ENCODE results near the gene NANOS1. TPM values are rescaled to one million over a fixed set of nuclear protein-coding genes. Genes with fewer than 3 reads are reported as not detected.

The NANOS1 gene
- total RNA-seq, 5 donors from 2014 or later (not counting 1 experiment from before 2014, with no cell fraction given), result 0.08 to 0.60 (median 0.38) TPM

- H3K9me3 ChIP-seq, result no peaks in the 10 kb centered on the region
- POLR2A ChIA-PET, result no interaction called here
- CTCF ChIA-PET, result no interaction called here
- H3K36me3 ChIP-seq (ENCODE audit: control insufficient read depth in 2 of 2, extremely low read depth in 1 of 2, insufficient read depth in 1 of 2, low read length in 1 of 2), result peaks cover 7 to 81% of the 10 kb centered on the region in 2 donors
- peaks cover 72% of the 10 kb centered on the region for H3K36me3 Mint-ChIP-seq
- no peaks in the 10 kb centered on the region for H3K4me1 ChIP-seq (ENCODE audit: control insufficient read depth in 1 of 2, extremely low read depth in 1 of 2, insufficient read depth in 2 of 2, low read length in 2 of 2)
- H3K27ac Mint-ChIP-seq, result no peak overlapping the region
- no peaks in the 10 kb centered on the region for H3K27me3 Mint-ChIP-seq
- no peaks in the 10 kb centered on the region for H3K9me3 Mint-ChIP-seq
- H3K4me3 ChIP-seq (ENCODE audit: control insufficient read depth in 1 of 2, extremely low read depth in 1 of 2, low read length in 1 of 2), result no peak overlapping the region
- 100% methylated on average over 2 of the region's 5 CpGs for WGBS (ENCODE audit: insufficient coverage)
- DNase-seq (no peak), ATAC-seq (replicated peaks in 1 of 4) (no peak)
- H3K27ac ChIP-seq (ENCODE audit: low read length), result no peak overlapping the region
- H3K27me3 ChIP-seq (replicated peaks in 1 of 2; ENCODE audit: control insufficient read depth in 2 of 2, extremely low read depth in 1 of 2, insufficient read depth in 2 of 2, low read length in 1 of 2), result no peaks in the 10 kb centered on the region
- H3K4me3 Mint-ChIP-seq, result no peak overlapping the region
- H3K4me1 Mint-ChIP-seq, result peaks cover 12 to 38% (median 25%) of the 10 kb centered on the region in 3 donors
Measured at GRCh38 chr10:119049361-119049760, 19.8 kb downstream of the NANOS1 start.

- WGBS (ENCODE audit: insufficient coverage), result 96% methylated on average over 6 of the region's 14 CpGs
- CTCF ChIA-PET, result no interaction called here
- Histone ChIP-seq H3K27ac (ENCODE audit: low read length) (no peak overlapping the region), H3K27me3 (replicated peaks in 1 of 2; ENCODE audit: control insufficient read depth in 2 of 2, extremely low read depth in 1 of 2, insufficient read depth in 2 of 2, low read length in 1 of 2) (no peaks in the 10 kb centered on the region), H3K4me1 (ENCODE audit: control insufficient read depth in 1 of 2, extremely low read depth in 1 of 2, insufficient read depth in 2 of 2, low read length in 2 of 2) (no peaks in the 10 kb centered on the region), H3K36me3 (ENCODE audit: control insufficient read depth in 2 of 2, extremely low read depth in 1 of 2, insufficient read depth in 1 of 2, low read length in 1 of 2) (peaks cover 5 to 81% of the 10 kb centered on the region in 2 donors), H3K4me3 (ENCODE audit: control insufficient read depth in 1 of 2, extremely low read depth in 1 of 2, low read length in 1 of 2) (no peak overlapping the region), H3K9me3 (no peaks in the 10 kb centered on the region)
- peaks cover 12 to 38% (median 25%) of the 10 kb centered on the region in 3 donors for H3K4me1 Mint-ChIP-seq
- H3K36me3 Mint-ChIP-seq, result peaks cover 72% of the 10 kb centered on the region
- DNase-seq (no peak), ATAC-seq (replicated peaks in 1 of 4) (no peak)
- POLR2A ChIA-PET, result no interaction called here
- H3K27ac Mint-ChIP-seq, result no peak overlapping the region
- H3K27me3 Mint-ChIP-seq, result no peaks in the 10 kb centered on the region
- H3K9me3 Mint-ChIP-seq, result no peaks in the 10 kb centered on the region
- no peak overlapping the region for H3K4me3 Mint-ChIP-seq
Measured at GRCh38 chr10:119049777-119050176, 20.3 kb downstream of the NANOS1 start.

GRCh38 chr10:119051775-119052174, 22.3 kb downstream of the NANOS1 start:
- no peak overlapping the region for H3K4me3 ChIP-seq (ENCODE audit: control insufficient read depth in 1 of 2, extremely low read depth in 1 of 2, low read length in 1 of 2)
- WGBS (ENCODE audit: insufficient coverage), result 100% methylated on average over 1 of the region's 3 CpGs
- DNase-seq, result no peak
- H3K36me3 ChIP-seq (ENCODE audit: control insufficient read depth in 2 of 2, extremely low read depth in 1 of 2, insufficient read depth in 1 of 2, low read length in 1 of 2), result peaks cover 5 to 83% of the 10 kb centered on the region in 2 donors
- ChIA-PET POLR2A (no interaction called here), CTCF (interaction anchor here in 1 of 2 donors (1.2 kb wide), 1 partner anchor 7 kb away, joined by 4 read pairs; no protein-coding TSS in a partner anchor)
- H3K36me3 Mint-ChIP-seq, result peaks cover 66% of the 10 kb centered on the region
- no peaks in the 10 kb centered on the region for H3K27me3 ChIP-seq (replicated peaks in 1 of 2; ENCODE audit: control insufficient read depth in 2 of 2, extremely low read depth in 1 of 2, insufficient read depth in 2 of 2, low read length in 1 of 2)
- H3K27ac ChIP-seq (ENCODE audit: low read length), result no peak overlapping the region
- no peak overlapping the region for H3K27ac Mint-ChIP-seq
- H3K4me1 ChIP-seq (ENCODE audit: control insufficient read depth in 1 of 2, extremely low read depth in 1 of 2, insufficient read depth in 2 of 2, low read length in 2 of 2), result no peaks in the 10 kb centered on the region
- H3K4me1 Mint-ChIP-seq, result peaks cover 11 to 25% (median 21%) of the 10 kb centered on the region in 3 donors
- H3K9me3 Mint-ChIP-seq, result no peaks in the 10 kb centered on the region
- no peak overlapping the region for H3K4me3 Mint-ChIP-seq
- no peak for ATAC-seq (replicated peaks in 1 of 4)
- H3K9me3 ChIP-seq, result no peaks in the 10 kb centered on the region
- no peaks in the 10 kb centered on the region for H3K27me3 Mint-ChIP-seq

GRCh38 chr10:119055472-119055871, 26.0 kb downstream of the NANOS1 start:
- no CpG with 5 or more reads among the region's 1 CpG for WGBS (ENCODE audit: insufficient coverage)
- H3K27ac ChIP-seq (ENCODE audit: low read length), result no peak overlapping the region
- H3K9me3 Mint-ChIP-seq, result no peaks in the 10 kb centered on the region
- no peak overlapping the region for H3K4me3 ChIP-seq (ENCODE audit: control insufficient read depth in 1 of 2, extremely low read depth in 1 of 2, low read length in 1 of 2)
- H3K4me3 Mint-ChIP-seq, result no peak overlapping the region
- CTCF ChIA-PET, result no interaction called here
- peaks cover 5 to 95% of the 10 kb centered on the region in 2 donors for H3K36me3 ChIP-seq (ENCODE audit: control insufficient read depth in 2 of 2, extremely low read depth in 1 of 2, insufficient read depth in 1 of 2, low read length in 1 of 2)
- no peaks in the 10 kb centered on the region for H3K4me1 ChIP-seq (ENCODE audit: control insufficient read depth in 1 of 2, extremely low read depth in 1 of 2, insufficient read depth in 2 of 2, low read length in 2 of 2)
- POLR2A ChIA-PET, result no interaction called here
- peaks cover 68% of the 10 kb centered on the region for H3K36me3 Mint-ChIP-seq
- no peaks in the 10 kb centered on the region for H3K9me3 ChIP-seq
- H3K27me3 ChIP-seq (replicated peaks in 1 of 2; ENCODE audit: control insufficient read depth in 2 of 2, extremely low read depth in 1 of 2, insufficient read depth in 2 of 2, low read length in 1 of 2), result no peaks in the 10 kb centered on the region
- H3K4me1 Mint-ChIP-seq, result peaks cover 6 to 20% (median 8%) of the 10 kb centered on the region in 3 donors
- DNase-seq (no peak), ATAC-seq (replicated peaks in 1 of 4) (no peak)
- H3K27ac Mint-ChIP-seq, result no peak overlapping the region
- no peaks in the 10 kb centered on the region for H3K27me3 Mint-ChIP-seq

GRCh38 chr10:119058010-119058409, 28.5 kb downstream of the NANOS1 start:
- CTCF ChIA-PET, result no interaction called here
- Mint-ChIP-seq H3K36me3 (peaks cover 62% of the 10 kb centered on the region), H3K4me3 (peak overlapping the region in 1 of 3 donors; percentile 20)

GRCh38 chr10:119059557-119059956, 30.0 kb downstream of the NANOS1 start:
- H3K27ac ChIP-seq (ENCODE audit: low read length), result no peak overlapping the region
- no peaks in the 10 kb centered on the region for H3K9me3 ChIP-seq
- Mint-ChIP-seq H3K4me3 (no peak overlapping the region), H3K36me3 (peaks cover 66% of the 10 kb centered on the region), H3K4me1 (peaks cover 16 to 25% (median 25%) of the 10 kb centered on the region in 3 donors), H3K27me3 (no peaks in the 10 kb centered on the region), H3K9me3 (no peaks in the 10 kb centered on the region), H3K27ac (no peak overlapping the region)
- DNase-seq, result no peak
- no peaks in the 10 kb centered on the region for H3K4me1 ChIP-seq (ENCODE audit: control insufficient read depth in 1 of 2, extremely low read depth in 1 of 2, insufficient read depth in 2 of 2, low read length in 2 of 2)
- H3K4me3 ChIP-seq (ENCODE audit: control insufficient read depth in 1 of 2, extremely low read depth in 1 of 2, low read length in 1 of 2), result no peak overlapping the region
- 93% methylated on average over 3 of the region's 4 CpGs for WGBS (ENCODE audit: insufficient coverage)
- POLR2A ChIA-PET, result interaction anchor here (0.6 to 0.7 kb wide), 2 partner anchors 45 to 105 kb away, joined by 3 to 5 read pairs; no protein-coding TSS in a partner anchor
- H3K36me3 ChIP-seq (ENCODE audit: control insufficient read depth in 2 of 2, extremely low read depth in 1 of 2, insufficient read depth in 1 of 2, low read length in 1 of 2), result peaks cover 0 to 93% of the 10 kb centered on the region in 2 donors
- no peaks in the 10 kb centered on the region for H3K27me3 ChIP-seq (replicated peaks in 1 of 2; ENCODE audit: control insufficient read depth in 2 of 2, extremely low read depth in 1 of 2, insufficient read depth in 2 of 2, low read length in 1 of 2)
- CTCF ChIA-PET, result interaction anchor here in 1 of 2 donors (1.2 kb wide), 1 partner anchor 9 kb away, joined by 4 read pairs; no protein-coding TSS in a partner anchor
- no peak for ATAC-seq (replicated peaks in 1 of 4)

More at GRCh38 chr10:119058010-119058409, 28.5 kb downstream of the NANOS1 start:
- POLR2A ChIA-PET, result interaction anchor here in 1 of 2 donors (1.1 kb wide), 1 partner anchor 10 kb away, joined by 3 read pairs; no protein-coding TSS in a partner anchor
- no peaks in the 10 kb centered on the region for H3K4me1 ChIP-seq (ENCODE audit: control insufficient read depth in 1 of 2, extremely low read depth in 1 of 2, insufficient read depth in 2 of 2, low read length in 2 of 2)
- DNase-seq, result no peak
- peaks cover 5 to 94% of the 10 kb centered on the region in 2 donors for H3K36me3 ChIP-seq (ENCODE audit: control insufficient read depth in 2 of 2, extremely low read depth in 1 of 2, insufficient read depth in 1 of 2, low read length in 1 of 2)
- no peak overlapping the region for H3K4me3 ChIP-seq (ENCODE audit: control insufficient read depth in 1 of 2, extremely low read depth in 1 of 2, low read length in 1 of 2)
- Mint-ChIP-seq H3K27ac (no peak overlapping the region), H3K9me3 (no peaks in the 10 kb centered on the region), H3K27me3 (no peaks in the 10 kb centered on the region), H3K4me1 (peaks cover 16 to 20% (median 18%) of the 10 kb centered on the region in 3 donors)
- H3K9me3 ChIP-seq, result no peaks in the 10 kb centered on the region
- no peaks in the 10 kb centered on the region for H3K27me3 ChIP-seq (replicated peaks in 1 of 2; ENCODE audit: control insufficient read depth in 2 of 2, extremely low read depth in 1 of 2, insufficient read depth in 2 of 2, low read length in 1 of 2)
- ATAC-seq (replicated peaks in 1 of 4), result no peak
- 98% methylated on average over 8 of the region's 11 CpGs for WGBS (ENCODE audit: insufficient coverage)
- H3K27ac ChIP-seq (ENCODE audit: low read length), result no peak overlapping the region
